HAP-1 (cell line): Measurements from ENCODE around the gene CHD1.
A peak's percentile ranks its signal among the peaks of the same experiment; 100 is the strongest.

Experiments
- DNase-seq, 2 experiments: peaks; one replicate each; pipeline ENCODE4 v3.0.0-alpha.2; 2016 to 2020; ENCODE audit warnings: low spot score in 2 of 2
- H3K27me3 ChIP-seq: fragments of 250-450 bp; sonication (Bioruptor Pico); 2 replicates; pipeline ENCODE4 v1.5.1; 2020; ENCODE audit warnings: low read depth, mild to moderate bottlenecking, moderate library complexity
- H3K36me3 ChIP-seq: fragments of 250-450 bp; sonication (Bioruptor Pico); replicated peaks from 2 replicates; pipeline ENCODE4 v1.5.1; 2020; ENCODE audit warnings: mild to moderate bottlenecking
- H3K4me1 ChIP-seq: fragments of 250-450 bp; sonication (Bioruptor Pico); 2 replicates; pipeline ENCODE4 v1.5.1; 2020; ENCODE audit warnings: mild to moderate bottlenecking
- H3K4me3 ChIP-seq: fragments of 250-450 bp; sonication (Bioruptor Pico); 2 replicates; pipeline ENCODE4 v1.5.1; 2020; ENCODE audit warnings: mild to moderate bottlenecking, moderate library complexity
- H3K9me3 ChIP-seq: fragments of 250-450 bp; sonication (Bioruptor Pico); 2 replicates; pipeline ENCODE4 v1.5.1; 2020; ENCODE audit warnings: mild to moderate bottlenecking, moderate library complexity
- in situ Hi-C: fragments of 300-500 bp; cut with MboI; formaldehyde crosslinking; loops from 3 replicates; pipeline ENCODE4 v1.14.3; 2020; ENCODE audit warnings: low sequenced_read_pairs, inconsistent platforms, mixed read lengths

CHD1 gene

GRCh38 chr5:98928873-98929709, at the start of gene CHD1:
CHD1 (minus strand) TSS chr5:98929007; CDS start chr5:98926386, 2,621 bp downstream.
- in situ Hi-C loops = no loop called here
- Histone ChIP-seq H3K36me3 (peaks cover 19% of the 10 kb centered on the region), H3K4me1 (peaks cover 47% of the 10 kb centered on the region), H3K9me3 (no peaks in the 10 kb centered on the region), H3K4me3 (peak within 1 kb of the TSS; percentile 94), H3K27me3 (no peaks in the 10 kb centered on the region)
- peak; percentile 94 to 95 for DNase-seq

- Histone ChIP-seq H3K27me3 (peaks cover 3% of the 10 kb centered on the region), H3K36me3 (no peaks in the 10 kb centered on the region), H3K4me1 (no peaks in the 10 kb centered on the region), H3K4me3 (no peak overlapping the region), H3K9me3 (no peaks in the 10 kb centered on the region)
- DNase-seq = no peak
- in situ Hi-C loops = no loop called here
Observed at GRCh38 chr5:98978528-98978927, 49.7 kb upstream of the CHD1 start.

GRCh38 chr5:98977723-98978122, 48.9 kb upstream of the CHD1 start:
- in situ Hi-C loops = no loop called here
- Histone ChIP-seq H3K4me1 (no peaks in the 10 kb centered on the region), H3K4me3 (no peak overlapping the region), H3K9me3 (no peaks in the 10 kb centered on the region), H3K27me3 (peaks cover 3% of the 10 kb centered on the region), H3K36me3 (no peaks in the 10 kb centered on the region)
- no peak for DNase-seq

DNA sequence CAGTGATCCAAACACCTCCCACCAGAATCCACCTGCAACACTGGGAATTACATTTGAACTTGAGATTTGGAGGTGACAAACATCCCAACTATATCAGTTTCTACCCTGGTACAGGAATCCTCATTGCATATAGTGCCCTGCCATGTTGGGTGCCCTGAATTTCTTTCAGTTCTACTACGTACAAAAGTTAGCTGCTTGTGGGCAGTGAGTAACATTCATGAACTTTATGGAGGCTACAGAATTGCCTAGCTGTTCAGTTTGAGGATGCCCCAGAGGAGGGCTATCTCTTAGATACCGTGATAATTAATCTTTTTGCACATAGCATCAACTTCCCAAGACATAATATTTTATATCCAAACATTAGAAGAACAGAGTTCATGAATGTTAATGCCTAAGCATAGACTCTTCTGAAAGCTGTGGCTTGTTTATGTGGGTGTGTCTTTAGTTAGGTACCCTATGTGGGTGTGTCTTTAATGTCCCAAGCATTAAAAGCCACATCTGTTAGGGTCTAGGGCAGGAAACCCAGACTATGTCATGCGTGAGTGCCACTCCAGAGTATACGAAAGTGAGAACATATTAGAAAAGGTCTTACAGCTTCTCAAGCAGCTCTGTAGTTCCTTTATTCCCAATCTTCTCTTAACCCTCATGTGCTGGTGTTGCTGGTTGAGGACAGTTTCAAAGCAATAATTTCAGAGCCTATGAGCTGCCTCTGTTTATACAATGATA, 47.0 kb upstream of the CHD1 start:
- DNase-seq = no peak
- H3K4me1 ChIP-seq = no peaks in the 10 kb centered on the region
- in situ Hi-C loops = no loop called here
- peaks cover 3% of the 10 kb centered on the region for H3K27me3 ChIP-seq
- H3K4me3 ChIP-seq = no peak overlapping the region
- no peaks in the 10 kb centered on the region for H3K9me3 ChIP-seq
- no peaks in the 10 kb centered on the region for H3K36me3 ChIP-seq

DNA sequence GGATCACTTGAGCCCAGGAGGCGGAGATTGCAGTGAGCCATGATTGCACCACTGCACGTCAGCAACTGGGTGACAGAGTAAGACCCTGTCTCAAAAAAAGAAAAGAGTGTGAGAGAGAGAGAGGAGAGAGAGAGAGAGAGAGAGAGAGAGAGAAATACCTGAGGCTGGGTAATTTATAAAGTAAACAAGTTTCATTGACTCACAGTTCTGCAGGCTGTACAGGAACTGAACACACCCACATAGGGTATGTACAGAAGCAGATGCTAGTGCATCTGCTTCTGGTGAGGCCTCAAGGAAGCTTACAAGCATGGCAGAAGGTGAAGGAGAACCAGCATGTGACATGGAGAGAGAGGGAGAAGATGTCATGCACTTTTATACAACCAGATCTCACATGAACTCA, 46.4 kb upstream of the CHD1 start:
- no peak for DNase-seq
- in situ Hi-C loops = no loop called here

DNA sequence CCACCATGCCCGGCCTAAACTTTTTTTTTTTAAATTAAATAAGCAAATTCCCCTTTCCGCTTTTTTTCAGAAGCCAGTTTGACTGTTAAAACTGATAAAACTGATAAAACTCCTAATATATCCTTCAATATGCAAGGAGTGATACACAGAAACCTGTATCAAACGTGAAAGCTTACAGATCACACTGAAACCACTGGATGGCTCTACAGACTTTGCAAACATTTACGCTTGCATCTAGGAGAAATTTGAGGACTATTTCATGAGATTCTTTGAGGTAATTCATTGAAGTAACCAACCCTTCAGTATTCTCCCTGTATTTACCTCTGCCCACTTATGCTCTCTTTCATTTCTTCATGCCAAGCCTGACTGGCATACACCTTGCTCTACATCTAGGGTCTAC, 40.6 kb upstream of the CHD1 start:
- Histone ChIP-seq H3K9me3 (no peaks in the 10 kb centered on the region), H3K4me3 (no peak overlapping the region), H3K4me1 (no peaks in the 10 kb centered on the region; the same call in 1 of the 2 replicates), H3K27me3 (peaks cover 12% of the 10 kb centered on the region), H3K36me3 (no peaks in the 10 kb centered on the region)
- no peak for DNase-seq
- in situ Hi-C loops = no loop called here

More for the DNA sequence above, 46.4 kb upstream of the CHD1 start:
- Histone ChIP-seq H3K27me3 (peaks cover 3% of the 10 kb centered on the region), H3K9me3 (no peaks in the 10 kb centered on the region), H3K4me3 (no peak overlapping the region), H3K4me1 (no peaks in the 10 kb centered on the region), H3K36me3 (no peaks in the 10 kb centered on the region)

- peaks cover 2% of the 10 kb centered on the region; the same call in 1 of the 2 replicates for H3K4me1 ChIP-seq
- peak in 1 of 2 experiments; percentile 6 for DNase-seq
- no peaks in the 10 kb centered on the region for H3K36me3 ChIP-seq
- H3K9me3 ChIP-seq = no peaks in the 10 kb centered on the region
- H3K4me3 ChIP-seq = no peak overlapping the region
- H3K27me3 ChIP-seq = peaks cover 14% of the 10 kb centered on the region
- in situ Hi-C loops = no loop called here
Observed at GRCh38 chr5:98968056-98968564, 39.3 kb upstream of the CHD1 start.

GRCh38 chr5:98965226-98965625, 36.4 kb upstream of the CHD1 start:
- in situ Hi-C loops = no loop called here
- Histone ChIP-seq H3K4me3 (no peak overlapping the region), H3K27me3 (peaks cover 14% of the 10 kb centered on the region), H3K4me1 (peaks cover 8% of the 10 kb centered on the region), H3K9me3 (no peaks in the 10 kb centered on the region), H3K36me3 (no peaks in the 10 kb centered on the region)
- no peak for DNase-seq

- H3K9me3 ChIP-seq = no peaks in the 10 kb centered on the region
- no peak overlapping the region for H3K4me3 ChIP-seq
- H3K4me1 ChIP-seq = peaks cover 8% of the 10 kb centered on the region
- no peaks in the 10 kb centered on the region for H3K36me3 ChIP-seq
- peaks cover 14% of the 10 kb centered on the region for H3K27me3 ChIP-seq
- DNase-seq = no peak
- in situ Hi-C loops = no loop called here
Observed at GRCh38 chr5:98964621-98965020, 35.8 kb upstream of the CHD1 start.

DNA sequence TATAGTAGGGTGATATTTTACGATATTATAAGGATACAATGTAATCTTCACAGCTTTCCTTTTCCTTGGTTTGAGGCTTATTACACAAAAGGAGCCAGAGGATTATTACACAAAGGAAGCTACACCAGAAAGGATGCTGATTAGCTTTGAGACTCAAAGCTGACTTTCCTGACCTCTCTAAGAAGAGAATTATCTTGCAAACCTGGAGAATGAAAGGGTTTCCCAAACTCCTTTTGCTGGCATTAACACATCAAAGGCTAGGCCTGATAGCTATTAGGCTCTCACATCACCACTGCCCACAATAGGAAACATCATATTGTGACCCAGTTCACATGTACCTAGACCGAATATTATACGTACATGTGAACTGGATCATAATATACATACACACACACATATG, 34.2 kb upstream of the CHD1 start:
- Histone ChIP-seq H3K36me3 (no peaks in the 10 kb centered on the region), H3K4me1 (peaks cover 8% of the 10 kb centered on the region), H3K4me3 (no peak overlapping the region), H3K27me3 (peaks cover 14% of the 10 kb centered on the region), H3K9me3 (no peaks in the 10 kb centered on the region)
- in situ Hi-C loops = no loop called here
- DNase-seq = peak; percentile 12 to 84

- in situ Hi-C loops = no loop called here
- no peaks in the 10 kb centered on the region for H3K36me3 ChIP-seq
- peaks cover 8% of the 10 kb centered on the region for H3K4me1 ChIP-seq
- no peaks in the 10 kb centered on the region for H3K9me3 ChIP-seq
- no peak for DNase-seq
- H3K27me3 ChIP-seq = peaks cover 14% of the 10 kb centered on the region
- H3K4me3 ChIP-seq = no peak overlapping the region
Observed at GRCh38 chr5:98962587-98962986, 33.8 kb upstream of the CHD1 start.

- H3K4me3 ChIP-seq = no peak overlapping the region
- H3K36me3 ChIP-seq = no peaks in the 10 kb centered on the region
- DNase-seq = no peak
- H3K27me3 ChIP-seq = peaks cover 12% of the 10 kb centered on the region
- H3K4me1 ChIP-seq = peaks cover 8% of the 10 kb centered on the region
- in situ Hi-C loops = no loop called here
- H3K9me3 ChIP-seq = no peaks in the 10 kb centered on the region
Observed at GRCh38 chr5:98961665-98962344, 33.0 kb upstream of the CHD1 start.

GRCh38 chr5:98957307-98957706, 28.5 kb upstream of the CHD1 start:
- in situ Hi-C loops = no loop called here
- Histone ChIP-seq H3K4me3 (no peak overlapping the region), H3K27me3 (no peaks in the 10 kb centered on the region), H3K4me1 (peaks cover under 1% of the 10 kb centered on the region; the same call in 1 of the 2 replicates), H3K36me3 (no peaks in the 10 kb centered on the region), H3K9me3 (no peaks in the 10 kb centered on the region)
- no peak for DNase-seq
